Measurements from ENCODE around the gene NAP1L1.

DNA sequence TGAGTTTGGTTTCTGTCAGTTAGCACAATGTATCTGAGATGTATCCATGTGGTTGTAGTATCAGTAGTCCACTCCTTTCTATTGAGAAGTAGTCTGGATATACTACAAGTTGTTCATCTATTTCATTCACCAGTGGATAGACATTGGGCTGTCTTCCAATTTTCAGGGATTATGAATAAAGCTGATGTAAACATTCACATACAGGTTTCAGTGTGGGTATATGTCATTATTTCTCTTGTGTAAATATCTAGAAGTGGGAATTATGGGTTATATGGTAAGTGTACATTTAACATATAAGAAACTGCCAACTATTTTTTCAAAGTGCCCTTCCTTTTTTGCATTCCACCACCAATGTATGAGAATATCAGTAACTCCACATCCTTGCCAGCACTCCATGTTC, 88.8 kb downstream of the NAP1L1 start:
- TF ChIP-seq, protein P1, sequence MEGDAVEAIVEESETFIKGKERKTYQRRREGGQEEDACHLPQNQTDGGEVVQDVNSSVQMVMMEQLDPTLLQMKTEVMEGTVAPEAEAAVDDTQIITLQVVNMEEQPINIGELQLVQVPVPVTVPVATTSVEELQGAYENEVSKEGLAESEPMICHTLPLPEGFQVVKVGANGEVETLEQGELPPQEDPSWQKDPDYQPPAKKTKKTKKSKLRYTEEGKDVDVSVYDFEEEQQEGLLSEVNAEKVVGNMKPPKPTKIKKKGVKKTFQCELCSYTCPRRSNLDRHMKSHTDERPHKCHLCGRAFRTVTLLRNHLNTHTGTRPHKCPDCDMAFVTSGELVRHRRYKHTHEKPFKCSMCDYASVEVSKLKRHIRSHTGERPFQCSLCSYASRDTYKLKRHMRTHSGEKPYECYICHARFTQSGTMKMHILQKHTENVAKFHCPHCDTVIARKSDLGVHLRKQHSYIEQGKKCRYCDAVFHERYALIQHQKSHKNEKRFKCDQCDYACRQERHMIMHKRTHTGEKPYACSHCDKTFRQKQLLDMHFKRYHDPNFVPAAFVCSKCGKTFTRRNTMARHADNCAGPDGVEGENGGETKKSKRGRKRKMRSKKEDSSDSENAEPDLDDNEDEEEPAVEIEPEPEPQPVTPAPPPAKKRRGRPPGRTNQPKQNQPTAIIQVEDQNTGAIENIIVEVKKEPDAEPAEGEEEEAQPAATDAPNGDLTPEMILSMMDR (conservative IDR thresholded peaks at IDR 0.05 in 1 of 2, IDR thresholded peaks at IDR 0.05 in 1 of 2; ENCODE audit: extremely low read depth in 1 of 2, insufficient read depth in 1 of 2, low read depth in 1 of 2, low read length in 2 of 2), result no peak
- TF ChIP-seq EZH2 (IDR thresholded peaks at IDR 0.05; ENCODE audit: borderline replicate concordance, low read length), result no peak

All from mammary epithelial cell (primary cell).